Ishikawa (cell line): Measurements from ENCODE around the gene LCE3C.

ENCODE experiments used
- CEBPB ChIP-seq: IDR thresholded peaks from 2 replicates; pipeline ENCODE4 v1.6.1; 2012
- CREB1 ChIP-seq: IDR thresholded peaks from 2 replicates; pipeline ENCODE4 v1.6.1; 2012; ENCODE audit warnings: low read depth
- EGR1 ChIP-seq: IDR thresholded peaks from 2 replicates; pipeline ENCODE4 v1.6.1; 2012
- EP300 ChIP-seq: IDR thresholded peaks from 2 replicates; pipeline ENCODE4 v1.6.1; 2012; ENCODE audit warnings: borderline replicate concordance
- FOXM1 ChIP-seq: IDR thresholded peaks from 2 replicates; pipeline ENCODE4 v1.6.1; 2012; ENCODE audit warnings: low read depth, borderline replicate concordance
- NFIC ChIP-seq: IDR thresholded peaks from 2 replicates; pipeline ENCODE4 v1.6.1; 2012
- RAD21 ChIP-seq: IDR thresholded peaks from 2 replicates; pipeline ENCODE4 v1.6.1; 2012; ENCODE audit warnings: low read depth
- TAF1 ChIP-seq: IDR thresholded peaks from 2 replicates; pipeline ENCODE4 v1.6.1; 2012; ENCODE audit warnings: low read depth, mild to moderate bottlenecking
- TCF12 ChIP-seq: IDR thresholded peaks from 2 replicates; pipeline ENCODE4 v1.6.1; 2012; ENCODE audit warnings: low read depth
- TEAD4 ChIP-seq: IDR thresholded peaks from 2 replicates; pipeline ENCODE4 v1.6.1; 2012
- YY1 ChIP-seq: IDR thresholded peaks from 2 replicates; pipeline ENCODE4 v1.6.1; 2012; ENCODE audit warnings: low read depth
- ZBTB7A ChIP-seq: IDR thresholded peaks from 2 replicates; pipeline ENCODE4 v1.6.1; 2012; ENCODE audit warnings: low read depth
- TF ChIP-seq, protein P1 (sequence below): IDR thresholded peaks from 2 replicates; pipeline ENCODE4 v1.6.1; 2012
- TF ChIP-seq, protein P2 (sequence below): IDR thresholded peaks from 2 replicates; pipeline ENCODE4 v1.6.1; 2012; ENCODE audit warnings: low read depth, mild to moderate bottlenecking
- TF ChIP-seq, protein P3 (sequence below): IDR thresholded peaks from 2 replicates; pipeline ENCODE4 v1.6.1; 2012

LCE3C gene

DNA sequence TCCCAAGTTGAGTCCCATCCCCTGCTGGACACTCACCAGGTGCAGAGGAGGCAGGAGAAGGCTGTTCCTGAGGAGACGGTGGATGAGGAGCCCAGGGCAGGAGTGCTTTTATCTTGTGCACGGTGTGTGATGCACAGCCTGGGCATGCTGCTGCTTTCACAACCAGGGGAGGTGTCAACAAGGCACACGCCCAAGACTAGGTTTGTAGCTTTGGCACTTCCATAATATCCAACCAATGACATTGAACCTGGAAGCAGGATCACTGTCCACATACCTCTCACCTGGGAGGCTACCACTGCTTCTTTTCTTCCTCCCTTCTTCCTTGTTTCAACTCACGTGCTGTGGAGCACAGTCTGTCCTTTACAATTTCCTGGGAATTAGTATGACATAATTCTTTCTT lies 19.6 kb upstream of the LCE3C start, which contains the start of gene LCE3D:
Gene LCE3D, minus strand, starts transcription at position 84 of the 400 bp plus-strand sequence. CDS start 580 bp downstream, outside the sequence.
- TF ChIP-seq, protein P1, sequence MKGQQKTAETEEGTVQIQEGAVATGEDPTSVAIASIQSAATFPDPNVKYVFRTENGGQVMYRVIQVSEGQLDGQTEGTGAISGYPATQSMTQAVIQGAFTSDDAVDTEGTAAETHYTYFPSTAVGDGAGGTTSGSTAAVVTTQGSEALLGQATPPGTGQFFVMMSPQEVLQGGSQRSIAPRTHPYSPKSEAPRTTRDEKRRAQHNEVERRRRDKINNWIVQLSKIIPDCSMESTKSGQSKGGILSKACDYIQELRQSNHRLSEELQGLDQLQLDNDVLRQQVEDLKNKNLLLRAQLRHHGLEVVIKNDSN: no peak
- TF ChIP-seq YY1: no peak
- no peak for TF ChIP-seq NFIC
- no peak for TF ChIP-seq CEBPB
- TF ChIP-seq, protein P2, sequence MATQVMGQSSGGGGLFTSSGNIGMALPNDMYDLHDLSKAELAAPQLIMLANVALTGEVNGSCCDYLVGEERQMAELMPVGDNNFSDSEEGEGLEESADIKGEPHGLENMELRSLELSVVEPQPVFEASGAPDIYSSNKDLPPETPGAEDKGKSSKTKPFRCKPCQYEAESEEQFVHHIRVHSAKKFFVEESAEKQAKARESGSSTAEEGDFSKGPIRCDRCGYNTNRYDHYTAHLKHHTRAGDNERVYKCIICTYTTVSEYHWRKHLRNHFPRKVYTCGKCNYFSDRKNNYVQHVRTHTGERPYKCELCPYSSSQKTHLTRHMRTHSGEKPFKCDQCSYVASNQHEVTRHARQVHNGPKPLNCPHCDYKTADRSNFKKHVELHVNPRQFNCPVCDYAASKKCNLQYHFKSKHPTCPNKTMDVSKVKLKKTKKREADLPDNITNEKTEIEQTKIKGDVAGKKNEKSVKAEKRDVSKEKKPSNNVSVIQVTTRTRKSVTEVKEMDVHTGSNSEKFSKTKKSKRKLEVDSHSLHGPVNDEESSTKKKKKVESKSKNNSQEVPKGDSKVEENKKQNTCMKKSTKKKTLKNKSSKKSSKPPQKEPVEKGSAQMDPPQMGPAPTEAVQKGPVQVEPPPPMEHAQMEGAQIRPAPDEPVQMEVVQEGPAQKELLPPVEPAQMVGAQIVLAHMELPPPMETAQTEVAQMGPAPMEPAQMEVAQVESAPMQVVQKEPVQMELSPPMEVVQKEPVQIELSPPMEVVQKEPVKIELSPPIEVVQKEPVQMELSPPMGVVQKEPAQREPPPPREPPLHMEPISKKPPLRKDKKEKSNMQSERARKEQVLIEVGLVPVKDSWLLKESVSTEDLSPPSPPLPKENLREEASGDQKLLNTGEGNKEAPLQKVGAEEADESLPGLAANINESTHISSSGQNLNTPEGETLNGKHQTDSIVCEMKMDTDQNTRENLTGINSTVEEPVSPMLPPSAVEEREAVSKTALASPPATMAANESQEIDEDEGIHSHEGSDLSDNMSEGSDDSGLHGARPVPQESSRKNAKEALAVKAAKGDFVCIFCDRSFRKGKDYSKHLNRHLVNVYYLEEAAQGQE: no peak
- TF ChIP-seq TCF12: no peak
- no peak for TF ChIP-seq FOXM1
- no peak for TF ChIP-seq EP300
- no peak for TF ChIP-seq ZBTB7A
- TF ChIP-seq EGR1: no peak

DNA sequence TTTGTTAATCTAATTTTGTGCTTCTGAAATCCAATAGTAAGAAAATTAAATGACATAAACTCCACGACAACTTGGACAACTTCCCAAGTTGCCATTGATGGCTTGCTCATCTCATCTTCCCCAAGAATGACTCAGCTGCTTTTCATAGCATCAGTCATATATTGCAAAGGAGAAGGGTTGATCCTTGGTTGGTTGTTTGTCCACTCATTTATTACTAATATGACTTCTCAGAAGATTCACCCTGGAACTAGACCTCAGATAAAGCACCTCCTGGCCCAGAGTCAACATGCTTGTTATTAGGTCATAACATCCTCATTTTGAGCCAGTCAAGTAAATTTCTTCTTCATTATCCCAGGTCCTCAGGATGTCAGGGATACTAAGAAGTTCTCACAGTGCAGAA lies 17.4 kb upstream of the LCE3C start:
- TF ChIP-seq, protein P2: no peak
- TF ChIP-seq, protein P1: no peak
- TF ChIP-seq CREB1 (no peak), TCF12 (no peak), YY1 (no peak), RAD21 (no peak)

DNA sequence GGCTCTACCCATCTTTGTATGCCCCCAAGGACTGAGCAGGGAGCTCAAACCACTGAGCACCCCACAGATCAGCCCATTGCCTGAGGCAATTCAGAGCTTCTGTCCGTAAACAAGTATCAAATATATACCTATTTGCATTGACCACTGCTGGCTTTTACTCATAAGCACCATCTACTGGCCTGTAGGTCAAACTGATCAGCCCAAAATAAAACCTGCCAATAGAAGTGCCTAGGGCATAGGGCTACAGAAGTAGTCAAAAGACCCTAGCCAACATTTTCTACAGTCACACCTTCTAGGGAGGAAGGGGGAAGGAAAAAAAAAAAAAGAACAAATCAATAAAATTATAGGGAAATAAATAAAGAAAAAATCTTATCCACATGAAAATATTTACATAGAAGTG lies 14.4 kb upstream of the LCE3C start:
- TF ChIP-seq ZBTB7A (no peak), EP300 (no peak), FOXM1 (no peak), TAF1 (no peak), TEAD4 (no peak), TCF12 (no peak), CREB1 (no peak), EGR1 (no peak), RAD21 (no peak), NFIC (no peak), CEBPB (no peak), YY1 (no peak)
- TF ChIP-seq, protein P3, sequence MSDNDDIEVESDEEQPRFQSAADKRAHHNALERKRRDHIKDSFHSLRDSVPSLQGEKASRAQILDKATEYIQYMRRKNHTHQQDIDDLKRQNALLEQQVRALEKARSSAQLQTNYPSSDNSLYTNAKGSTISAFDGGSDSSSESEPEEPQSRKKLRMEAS: no peak
- TF ChIP-seq, protein P2: no peak
- TF ChIP-seq, protein P1: no peak

DNA sequence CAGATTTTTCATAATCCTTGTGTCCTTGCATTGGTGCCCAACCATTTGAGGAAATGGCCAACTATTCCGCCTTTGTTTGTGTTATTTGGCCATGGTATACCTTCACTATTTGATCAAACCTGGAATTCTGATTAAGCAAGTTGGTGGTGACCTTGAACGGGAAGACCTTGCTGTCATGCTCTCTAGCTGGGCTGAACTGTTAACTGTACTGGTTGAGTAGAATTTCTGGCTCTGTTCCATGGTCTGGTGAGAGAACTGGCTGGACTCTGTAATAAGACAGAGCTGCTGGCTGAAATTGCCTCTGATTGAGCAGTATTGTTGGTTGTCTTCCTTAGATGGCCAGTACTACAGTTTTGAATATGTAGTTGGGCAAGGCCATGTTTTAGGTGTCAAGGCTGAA lies 3.0 kb upstream of the LCE3C start:
- TF ChIP-seq RAD21 (no peak), FOXM1 (no peak), EGR1 (no peak), TCF12 (no peak), TAF1 (no peak), ZBTB7A (no peak), CREB1 (no peak), TEAD4 (no peak), NFIC (no peak), EP300 (no peak), CEBPB (no peak), YY1 (no peak)
- TF ChIP-seq, protein P3: no peak
- TF ChIP-seq, protein P1: no peak
- TF ChIP-seq, protein P2: no peak
